Fibroblast of the aortic adventitia (primary cell): ENCODE results near the gene CSF1. TPM values are rescaled to one million over a fixed set of nuclear protein-coding genes. Genes with fewer than 3 reads are reported as not detected.

Experiments
- DNase-seq: peaks from one replicate; pipeline ENCODE4 v3.0.0-alpha.2; 2010; ENCODE audit warnings: low read depth
- H3K4me3 ChIP-seq: 2 replicates; pipeline ENCODE4 v1.5.1; 2011; ENCODE audit warnings: low read depth, mild to moderate bottlenecking, control low read depth, low read length, moderate library complexity
- CTCF ChIP-seq: IDR thresholded peaks from 2 replicates; pipeline ENCODE4 v1.5.1; 2011; ENCODE audit warnings: mild to moderate bottlenecking, low read length, control low read depth, inconsistent platforms; ENCODE audit not compliant: insufficient read depth
- total RNA-seq: library from RNA; depleted of rRNA; stranded (reverse); fragments of >200 nt; gene quantifications from 2 replicates; pipeline ENCODE4 v1.2.3, GENCODE V29; 2012; ENCODE audit warnings: low replicate concordance

The CSF1 gene
- total RNA-seq, 1 donor = 61.9 TPM

DNA sequence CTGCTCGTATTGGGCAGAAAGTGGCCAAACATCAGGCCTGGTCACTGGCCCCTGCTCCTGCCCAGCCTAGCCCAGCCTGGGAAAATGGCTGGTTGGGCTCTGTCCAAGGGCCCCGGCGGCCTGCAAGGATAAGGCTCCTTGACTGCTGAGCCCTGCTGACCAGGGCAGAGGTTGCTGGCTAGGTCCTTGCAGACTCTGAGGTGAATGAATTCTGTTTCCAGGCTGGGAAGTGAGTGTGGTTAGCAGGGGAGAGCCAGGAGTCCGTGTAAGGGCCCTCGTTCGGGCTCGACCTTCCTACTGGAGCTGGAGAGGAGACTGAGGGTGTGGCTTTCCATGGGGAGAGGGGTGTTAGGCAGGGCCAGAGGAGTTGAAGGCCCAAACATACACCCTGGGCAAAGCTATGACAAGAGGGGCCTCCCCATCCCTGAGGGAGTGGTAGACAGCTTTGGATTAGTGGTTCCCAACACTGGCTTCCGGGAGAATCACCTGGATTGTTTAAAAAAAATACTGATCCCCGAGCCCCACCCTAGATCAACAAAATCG lies 20.6 kb downstream of the CSF1 start:
- peak; percentile 70 for DNase-seq
- no peak overlapping the region for H3K4me3 ChIP-seq
- no peak for TF ChIP-seq CTCF

- H3K4me3 ChIP-seq = no peak overlapping the region
- DNase-seq = peak; percentile 6
- no peak for TF ChIP-seq CTCF
Measured at GRCh38 chr1:109931911-109932636, 21.4 kb downstream of the CSF1 start.

- TF ChIP-seq CTCF = no peak
- DNase-seq = no peak
Measured at GRCh38 chr1:109932679-109933078, 22.0 kb downstream of the CSF1 start.

GRCh38 chr1:109933856-109934711 lies 23.4 kb downstream of the CSF1 start:
- peak; percentile 70 for DNase-seq
- no peak overlapping the region for H3K4me3 ChIP-seq
- TF ChIP-seq CTCF = no peak

More at GRCh38 chr1:109932679-109933078, 22.0 kb downstream of the CSF1 start:
- no peak overlapping the region for H3K4me3 ChIP-seq

DNA sequence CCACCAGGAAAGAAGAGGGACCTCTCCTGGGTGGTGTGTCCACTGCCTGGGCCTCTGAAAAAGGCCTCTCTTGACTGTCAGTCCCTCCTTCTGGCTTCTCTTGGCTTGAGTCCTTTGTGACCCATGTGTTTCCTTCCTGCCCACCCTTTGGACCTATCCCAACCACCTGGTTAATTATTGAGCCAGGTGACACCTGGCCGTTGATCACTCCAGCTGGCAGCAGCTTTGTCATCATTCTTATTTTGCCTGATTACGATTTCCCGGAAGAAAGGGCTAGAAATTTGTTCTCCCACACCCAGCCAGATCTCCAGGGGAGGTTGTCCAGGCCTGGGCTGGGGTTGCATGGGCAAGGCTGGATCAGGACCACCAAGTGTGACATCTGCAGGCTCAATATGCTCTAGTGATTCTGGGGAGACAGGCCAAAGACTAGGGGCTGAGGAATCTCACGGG lies 24.8 kb downstream of the CSF1 start:
- no peak for DNase-seq
- H3K4me3 ChIP-seq = no peak overlapping the region
- TF ChIP-seq CTCF = no peak

DNA sequence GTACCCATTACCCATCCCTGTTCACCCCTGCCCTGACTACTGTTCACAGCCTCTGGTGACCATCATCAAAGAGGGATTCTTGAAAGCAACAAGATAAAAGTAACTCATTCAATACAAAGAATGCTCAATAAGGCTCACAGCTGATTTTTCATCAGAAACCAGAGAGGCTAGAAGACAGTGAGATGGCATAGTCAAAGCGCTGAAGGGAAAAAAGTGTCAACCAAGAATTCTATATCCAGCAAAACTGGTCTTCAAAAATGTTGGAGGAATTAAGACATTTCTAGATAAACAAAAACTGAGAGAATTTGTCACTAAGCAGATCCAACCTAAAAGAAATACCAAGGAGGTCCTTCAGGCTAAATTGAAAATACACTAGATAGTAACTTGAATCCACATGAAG lies 27.1 kb downstream of the CSF1 start:
- no peak for TF ChIP-seq CTCF
- no peak overlapping the region for H3K4me3 ChIP-seq
- DNase-seq = no peak
